Prostate gland (tissue), 2 donors: ENCODE results near the gene ABHD3.

Source experiments
- POLR2AphosphoS5 ChIP-seq: sonication (generic); formaldehyde crosslinking; IDR thresholded peaks from one replicate; pipeline ENCODE4 v1.6.1; 2017; ENCODE audit warnings: antibody characterized with exemption
- TF ChIP-seq, protein P1 (sequence below), 4 experiments: fragments of 200-600 bp in 2 of 4; fragments of 450-650 bp in 2 of 4; sonication (generic) in 2 of 4; IDR thresholded peaks; 1 replicate in 3 of 4; 2 replicates in 1 of 4; pipeline ENCODE4 v1.5.1; 2016 to 2019; ENCODE audit warnings: antibody characterized with exemption in 4 of 4, mild to moderate bottlenecking in 2 of 4, moderate library complexity in 2 of 4

DNA sequence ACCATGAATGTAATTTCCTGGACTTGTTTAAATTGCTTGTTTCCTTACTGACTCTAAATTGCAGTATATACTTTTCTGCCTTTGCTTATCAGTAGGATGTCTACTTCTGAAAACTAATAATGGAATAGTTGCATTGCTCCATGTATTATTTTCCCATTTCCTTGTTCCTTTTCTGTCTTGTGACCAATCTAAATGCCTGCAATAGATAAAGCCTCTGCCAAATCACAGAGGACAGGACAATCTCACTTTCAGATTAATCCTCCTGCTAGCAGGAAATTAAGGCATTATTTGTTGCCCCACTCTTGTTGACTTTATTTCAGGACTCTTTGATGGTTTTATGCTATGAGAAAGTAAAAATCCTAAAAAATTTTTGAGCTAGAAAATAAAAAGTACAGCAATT is 99.4 kb downstream of the ABHD3 start:
- TF ChIP-seq, protein P1, sequence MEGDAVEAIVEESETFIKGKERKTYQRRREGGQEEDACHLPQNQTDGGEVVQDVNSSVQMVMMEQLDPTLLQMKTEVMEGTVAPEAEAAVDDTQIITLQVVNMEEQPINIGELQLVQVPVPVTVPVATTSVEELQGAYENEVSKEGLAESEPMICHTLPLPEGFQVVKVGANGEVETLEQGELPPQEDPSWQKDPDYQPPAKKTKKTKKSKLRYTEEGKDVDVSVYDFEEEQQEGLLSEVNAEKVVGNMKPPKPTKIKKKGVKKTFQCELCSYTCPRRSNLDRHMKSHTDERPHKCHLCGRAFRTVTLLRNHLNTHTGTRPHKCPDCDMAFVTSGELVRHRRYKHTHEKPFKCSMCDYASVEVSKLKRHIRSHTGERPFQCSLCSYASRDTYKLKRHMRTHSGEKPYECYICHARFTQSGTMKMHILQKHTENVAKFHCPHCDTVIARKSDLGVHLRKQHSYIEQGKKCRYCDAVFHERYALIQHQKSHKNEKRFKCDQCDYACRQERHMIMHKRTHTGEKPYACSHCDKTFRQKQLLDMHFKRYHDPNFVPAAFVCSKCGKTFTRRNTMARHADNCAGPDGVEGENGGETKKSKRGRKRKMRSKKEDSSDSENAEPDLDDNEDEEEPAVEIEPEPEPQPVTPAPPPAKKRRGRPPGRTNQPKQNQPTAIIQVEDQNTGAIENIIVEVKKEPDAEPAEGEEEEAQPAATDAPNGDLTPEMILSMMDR (IDR thresholded peaks at IDR 0.05): no peak
- no peak for TF ChIP-seq POLR2AphosphoS5
